Ovary (tissue), 3 donors: ENCODE results near the gene RYK.

Experiments used
- EP300 ChIP-seq: sonication (generic); formaldehyde crosslinking; IDR thresholded peaks from one replicate; pipeline ENCODE4 v1.6.1; 2017; ENCODE audit warnings: antibody characterized with exemption
- POLR2A ChIP-seq: fragments of 450-650 bp; IDR thresholded peaks from one replicate; pipeline ENCODE4 v1.6.1; 2017; ENCODE audit warnings: antibody characterized with exemption, mild to moderate bottlenecking, moderate library complexity
- TF ChIP-seq, protein P1 (sequence below), 3 donors: fragments of 450-650 bp in 2 of 3; fragments of 200-600 bp in 1 of 3; IDR thresholded peaks; one replicate each; pipeline versions ENCODE4 v1.5.1 to v1.8.0; 2016 to 2022; ENCODE audit warnings: antibody characterized with exemption in 3 of 3, mild to moderate bottlenecking in 1 of 3
- donor health status: DM: no; HTN: no; CAD: no.

DNA sequence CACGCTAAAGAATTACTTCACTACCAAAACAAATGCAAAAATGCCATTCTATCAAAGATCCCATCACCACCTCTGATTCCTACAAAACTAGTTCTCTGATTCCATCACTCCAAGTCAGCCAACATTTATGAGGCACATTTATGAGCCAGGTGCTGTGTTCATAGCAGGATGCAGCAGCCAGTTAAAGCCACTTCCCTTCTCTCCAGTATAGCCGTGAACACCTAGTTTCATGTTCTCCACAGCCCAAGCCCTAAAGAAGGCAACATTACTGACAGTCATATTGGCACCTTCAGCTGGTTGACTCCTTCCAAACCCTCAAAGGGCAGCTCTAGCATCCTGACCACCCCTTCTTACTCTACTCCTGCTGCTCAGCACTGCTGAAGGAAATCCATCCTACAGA, 36.4 kb downstream of the RYK start:
- TF ChIP-seq POLR2A (no peak), EP300 (no peak)
- TF ChIP-seq, protein P1, sequence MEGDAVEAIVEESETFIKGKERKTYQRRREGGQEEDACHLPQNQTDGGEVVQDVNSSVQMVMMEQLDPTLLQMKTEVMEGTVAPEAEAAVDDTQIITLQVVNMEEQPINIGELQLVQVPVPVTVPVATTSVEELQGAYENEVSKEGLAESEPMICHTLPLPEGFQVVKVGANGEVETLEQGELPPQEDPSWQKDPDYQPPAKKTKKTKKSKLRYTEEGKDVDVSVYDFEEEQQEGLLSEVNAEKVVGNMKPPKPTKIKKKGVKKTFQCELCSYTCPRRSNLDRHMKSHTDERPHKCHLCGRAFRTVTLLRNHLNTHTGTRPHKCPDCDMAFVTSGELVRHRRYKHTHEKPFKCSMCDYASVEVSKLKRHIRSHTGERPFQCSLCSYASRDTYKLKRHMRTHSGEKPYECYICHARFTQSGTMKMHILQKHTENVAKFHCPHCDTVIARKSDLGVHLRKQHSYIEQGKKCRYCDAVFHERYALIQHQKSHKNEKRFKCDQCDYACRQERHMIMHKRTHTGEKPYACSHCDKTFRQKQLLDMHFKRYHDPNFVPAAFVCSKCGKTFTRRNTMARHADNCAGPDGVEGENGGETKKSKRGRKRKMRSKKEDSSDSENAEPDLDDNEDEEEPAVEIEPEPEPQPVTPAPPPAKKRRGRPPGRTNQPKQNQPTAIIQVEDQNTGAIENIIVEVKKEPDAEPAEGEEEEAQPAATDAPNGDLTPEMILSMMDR (IDR thresholded peaks at IDR 0.05) = no peak
